Ishikawa (cell line): ENCODE data around the gene ULBP2.

ENCODE experiments used
- EP300 ChIP-seq: IDR thresholded peaks from 2 replicates; pipeline ENCODE4 v1.6.1; 2012; ENCODE audit warnings: borderline replicate concordance
- RAD21 ChIP-seq: IDR thresholded peaks from 2 replicates; pipeline ENCODE4 v1.6.1; 2012; ENCODE audit warnings: low read depth
- ZBTB7A ChIP-seq: IDR thresholded peaks from 2 replicates; pipeline ENCODE4 v1.6.1; 2012; ENCODE audit warnings: low read depth

DNA sequence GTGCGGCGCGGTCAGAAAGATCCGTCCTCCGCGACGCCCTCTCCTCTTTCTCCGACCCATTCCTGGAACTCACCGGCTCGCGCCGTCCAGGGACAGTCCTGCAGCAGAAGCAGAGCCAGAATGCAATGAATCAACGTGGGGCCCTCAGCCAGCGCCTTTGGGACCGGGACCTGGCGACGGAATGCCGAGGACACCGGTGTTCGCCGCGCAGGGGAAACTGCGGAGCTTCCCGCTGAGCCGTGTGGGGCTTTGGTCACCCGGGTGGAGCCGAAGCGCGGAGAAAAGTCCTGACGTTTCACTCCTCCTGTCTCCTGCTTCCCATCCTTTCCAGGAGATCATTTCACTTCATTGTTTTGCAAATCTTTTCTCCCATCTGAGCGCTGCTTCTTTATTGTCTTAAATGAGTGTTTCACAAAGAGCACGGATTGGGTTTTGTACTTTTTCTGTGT, 48.4 kb downstream of the ULBP2 start:
- TF ChIP-seq RAD21 (no peak), EP300 (no peak), ZBTB7A (no peak)
